GM18511 (cell line): ENCODE data around the gene EFEMP2.
"Not testable (repeated sequence)": the region's sequence is repeated elsewhere in the genome, so short reads cannot be mapped to it uniquely, and the experiment has no call there.

ENCODE experiments used
- ATAC-seq: cut with Tn5 transposase; IDR thresholded peaks from one replicate; pipeline ENCODE4 v1.9.1; 2021; ENCODE audit warnings: mild to moderate bottlenecking, moderate library complexity; ENCODE audit not compliant: unreplicated experiment

EFEMP2 gene

GRCh38 chr11:65833297-65834030 lies 39.1 kb downstream of the EFEMP2 start, which contains the start of gene SNX32:
SNX32 (plus strand) TSS chr11:65833963; CDS start chr11:65834066, 103 bp downstream.
- ATAC-seq, result peak; percentile 97

GRCh38 chr11:65832231-65832630 lies 40.4 kb downstream of the EFEMP2 start:
- ATAC-seq, result not testable (repeated sequence)

- ATAC-seq, result no peak
Observed at GRCh38 chr11:65829459-65829858, 43.1 kb downstream of the EFEMP2 start.

- ATAC-seq, result no peak
Observed at GRCh38 chr11:65826984-65827735, 45.4 kb downstream of the EFEMP2 start.

GRCh38 chr11:65822776-65823528 lies 49.6 kb downstream of the EFEMP2 start:
- no peak for ATAC-seq

GRCh38 chr11:65821107-65821506 lies 51.5 kb downstream of the EFEMP2 start:
- ATAC-seq, result no peak

- ATAC-seq, result peak; percentile 72
Observed at GRCh38 chr11:65817835-65818680, 54.5 kb downstream of the EFEMP2 start.

- no peak for ATAC-seq
Observed at GRCh38 chr11:65817312-65817834, 55.2 kb downstream of the EFEMP2 start.

- no peak for ATAC-seq
Observed at GRCh38 chr11:65816696-65817095, 55.9 kb downstream of the EFEMP2 start.
